GM23338 (cell line): ENCODE measurements around the gene RENBP. TPM values are rescaled to one million over a fixed set of nuclear protein-coding genes. Genes with fewer than 3 reads are reported as not detected.

Experiments
- ATAC-seq: fragments of 200-7000 bp; cut with Tn5 transposase; 3 replicates; pipeline ENCODE4 v1.9.1; 2020
- DNase-seq: peaks from one replicate; pipeline ENCODE4 v3.0.0-alpha.2; 2015; ENCODE audit warnings: low spot score
- H2AFZ ChIP-seq: fragments of 200-600 bp; sonication (generic); 2 replicates; pipeline ENCODE4 v1.8.0; 2016; ENCODE audit warnings: antibody characterized with exemption, mild to moderate bottlenecking, moderate library complexity
- H3F3A ChIP-seq: fragments of 200-600 bp; sonication (generic); replicated peaks from 2 replicates; pipeline ENCODE4 v1.8.0; 2017; ENCODE audit warnings: antibody characterized with exemption, mixed run types, low read depth
- H3K27ac ChIP-seq: fragments of 200-600 bp; sonication (generic); 2 replicates; pipeline ENCODE4 v1.6.1; 2016; ENCODE audit warnings: low read depth
- H3K27me3 ChIP-seq: fragments of 200-600 bp; sonication (generic); 2 replicates; pipeline ENCODE4 v1.8.0; 2016; ENCODE audit warnings: mild to moderate bottlenecking, mixed run types, moderate library complexity; ENCODE audit not compliant: insufficient read depth
- H3K36me3 ChIP-seq: fragments of 200-600 bp; sonication (generic); 2 replicates; pipeline ENCODE4 v1.8.0; 2016; ENCODE audit warnings: mild to moderate bottlenecking; ENCODE audit not compliant: insufficient read depth
- H3K4me1 ChIP-seq: fragments of 200-600 bp; sonication (generic); 2 replicates; pipeline ENCODE4 v1.8.0; 2016; ENCODE audit warnings: mild to moderate bottlenecking, moderate library complexity; ENCODE audit not compliant: insufficient read depth
- H3K4me2 ChIP-seq: fragments of 200-600 bp; sonication (generic); 2 replicates; pipeline ENCODE4 v1.7.1; 2017; ENCODE audit warnings: mixed run types
- H3K4me3 ChIP-seq: fragments of 200-600 bp; sonication (generic); 2 replicates; pipeline ENCODE4 v1.6.1; 2016; ENCODE audit warnings: mixed run types
- H3K79me2 ChIP-seq: fragments of 200-600 bp; sonication (generic); replicated peaks from 2 replicates; pipeline ENCODE4 v1.8.0; 2017; ENCODE audit warnings: mild to moderate bottlenecking; ENCODE audit not compliant: insufficient read depth
- H3K9me2 ChIP-seq: fragments of 200-600 bp; sonication (generic); 2 replicates; pipeline ENCODE4 v1.8.0; 2017; ENCODE audit not compliant: insufficient read depth
- H4K20me1 ChIP-seq: fragments of 200-600 bp; sonication (generic); replicated peaks from 2 replicates; pipeline ENCODE4 v1.8.0; 2017; ENCODE audit warnings: mild to moderate bottlenecking; ENCODE audit not compliant: insufficient read depth
- H3K27ac Mint-ChIP-seq: 2 replicates; pipeline ENCODE4 v1.8.0; 2020; ENCODE audit warnings: inconsistent platforms, mild to moderate bottlenecking, moderate library complexity, mixed read lengths
- H3K27me3 Mint-ChIP-seq: 3 replicates; pipeline ENCODE4 v1.8.0; 2022; ENCODE audit warnings: low read depth, mild to moderate bottlenecking, moderate library complexity, mixed read lengths, inconsistent platforms; ENCODE audit not compliant: insufficient read depth, poor library complexity
- H3K36me3 Mint-ChIP-seq: 3 replicates; pipeline ENCODE4 v1.8.0; 2021; ENCODE audit warnings: low read depth, mild to moderate bottlenecking, inconsistent platforms, moderate library complexity, mixed read lengths
- H3K4me1 Mint-ChIP-seq: 3 replicates; pipeline ENCODE4 v1.8.0; 2020; ENCODE audit warnings: mild to moderate bottlenecking, inconsistent platforms, mixed read lengths
- H3K4me3 Mint-ChIP-seq: 3 replicates; pipeline ENCODE4 v1.8.0; 2021; ENCODE audit warnings: moderate library complexity, mild to moderate bottlenecking, inconsistent platforms, mixed read lengths
- H3K9me3 Mint-ChIP-seq: 3 replicates; pipeline ENCODE4 v1.8.0; 2020; ENCODE audit warnings: moderate library complexity, mild to moderate bottlenecking, inconsistent platforms, mixed read lengths
- CREB1 ChIP-seq: fragments of 250-450 bp; sonication (Bioruptor Pico); IDR thresholded peaks from 2 replicates; pipeline ENCODE4 v1.5.0; 2020; ENCODE audit warnings: low read depth, mild to moderate bottlenecking, moderate library complexity
- EZH2 ChIP-seq: fragments of 200-600 bp; sonication (generic); IDR thresholded peaks from one replicate; pipeline ENCODE4 v1.8.0; 2017; ENCODE audit warnings: antibody characterized with exemption, mild to moderate bottlenecking, low read depth; ENCODE audit not compliant: unreplicated experiment
- JUNB ChIP-seq: IDR thresholded peaks from one replicate; pipeline ENCODE4 v1.6.1; 2016; ENCODE audit warnings: antibody characterized with exemption; ENCODE audit not compliant: unreplicated experiment
- NANOG ChIP-seq: IDR thresholded peaks from 2 replicates; pipeline ENCODE4 v1.6.1; 2016; ENCODE audit warnings: antibody characterized with exemption, borderline replicate concordance
- POLR2AphosphoS5 ChIP-seq: IDR thresholded peaks from 2 replicates; pipeline ENCODE4 v1.6.1; 2016; ENCODE audit warnings: antibody characterized with exemption, low read depth
- STAT1 ChIP-seq: IDR thresholded peaks from one replicate; pipeline ENCODE4 v1.6.1; 2016; ENCODE audit warnings: antibody characterized with exemption; ENCODE audit not compliant: unreplicated experiment
- ZNF114 ChIP-seq: fragments of 250-450 bp; sonication (Bioruptor Pico); IDR thresholded peaks from 2 replicates; pipeline ENCODE4 v1.5.0; 2020; ENCODE audit warnings: mild to moderate bottlenecking, moderate library complexity
- ZNF331 ChIP-seq: fragments of 250-450 bp; sonication (Bioruptor Pico); IDR thresholded peaks from 2 replicates; pipeline ENCODE4 v1.5.0; 2020; ENCODE audit warnings: low read depth, mild to moderate bottlenecking, moderate library complexity
- polyA plus RNA-seq: library from polyadenylated mRNA; unstranded; fragments of >200 nt; fragmentation: Nextera tagmentation; extraction: Ambion mirVana; gene quantifications from 2 replicates; pipeline ENCODE4 v1.2.1, GENCODE V29; 2016
- total RNA-seq: library from RNA; depleted of rRNA; stranded (reverse); fragments of >200 nt; shearing (Covaris generic); gene quantifications from 2 replicates; pipeline ENCODE4 v1.2.3, GENCODE V29; 2014
- TF ChIP-seq, protein P1 (sequence below): IDR thresholded peaks from one replicate; pipeline ENCODE4 v1.6.1; 2018; ENCODE audit warnings: antibody characterized with exemption; ENCODE audit not compliant: unreplicated experiment
- TF ChIP-seq, protein P2 (sequence below): IDR thresholded peaks from 2 replicates; pipeline ENCODE4 v1.6.1; 2016; ENCODE audit warnings: antibody characterized with exemption

Gene RENBP
- total and polyA plus RNA-seq, 2 experiments from 2014 or later: 2.0 to 10.3 TPM

DNA sequence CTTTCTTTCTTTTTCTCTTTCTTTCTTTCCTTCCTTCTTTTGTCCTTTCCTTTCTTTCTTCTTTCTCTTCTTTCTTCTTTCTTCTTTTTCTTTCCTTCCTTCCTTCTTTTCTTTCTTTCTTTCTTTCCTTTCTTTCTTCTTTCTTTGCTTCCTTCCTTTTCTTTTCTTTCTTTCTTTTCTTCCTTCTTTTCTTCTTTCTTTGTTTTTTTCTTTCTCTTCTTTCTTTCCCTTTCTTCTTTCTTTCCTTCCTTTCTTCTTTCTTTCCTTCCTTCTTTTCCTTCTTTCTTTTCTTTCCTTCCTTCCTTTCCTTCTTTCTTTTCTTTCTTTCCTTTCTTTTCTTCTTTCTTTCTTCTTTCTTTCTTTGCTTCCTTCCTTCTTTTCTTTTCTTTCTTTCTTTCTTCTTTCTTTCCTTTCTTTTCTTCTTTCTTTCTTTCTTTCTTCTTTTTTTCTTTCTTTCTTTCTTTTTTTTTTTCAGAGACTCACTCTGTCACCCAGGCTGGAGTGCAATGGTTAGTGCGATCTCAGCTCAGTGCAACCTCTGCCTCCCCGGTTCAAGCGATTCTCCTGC lies 46.7 kb upstream of the RENBP start:
- H3K36me3 Mint-ChIP-seq: no peaks in the 10 kb centered on the region
- H3K9me3 Mint-ChIP-seq: no peaks in the 10 kb centered on the region
- Histone ChIP-seq H3K4me3 (no peak overlapping the region), H3K4me1 (no peaks in the 10 kb centered on the region), H2AFZ (no peak overlapping the region), H3K4me2 (no peak overlapping the region), H3K9me2 (no peaks in the 10 kb centered on the region), H3K27ac (no peak overlapping the region), H3K27me3 (no peaks in the 10 kb centered on the region), H3K36me3 (no peaks in the 10 kb centered on the region), H3K79me2 (no peaks in the 10 kb centered on the region), H4K20me1 (no peaks in the 10 kb centered on the region), H3F3A (no peaks in the 10 kb centered on the region)
- ATAC-seq (no peak), DNase-seq (no peak)
- H3K27ac Mint-ChIP-seq: no peak overlapping the region
- H3K4me1 Mint-ChIP-seq: no peaks in the 10 kb centered on the region
- no peak overlapping the region for H3K4me3 Mint-ChIP-seq
- peaks cover 2% of the 10 kb centered on the region for H3K27me3 Mint-ChIP-seq
- TF ChIP-seq JUNB (no peak), POLR2AphosphoS5 (no peak), EZH2 (no peak), NANOG (no peak)
- TF ChIP-seq, protein P1, sequence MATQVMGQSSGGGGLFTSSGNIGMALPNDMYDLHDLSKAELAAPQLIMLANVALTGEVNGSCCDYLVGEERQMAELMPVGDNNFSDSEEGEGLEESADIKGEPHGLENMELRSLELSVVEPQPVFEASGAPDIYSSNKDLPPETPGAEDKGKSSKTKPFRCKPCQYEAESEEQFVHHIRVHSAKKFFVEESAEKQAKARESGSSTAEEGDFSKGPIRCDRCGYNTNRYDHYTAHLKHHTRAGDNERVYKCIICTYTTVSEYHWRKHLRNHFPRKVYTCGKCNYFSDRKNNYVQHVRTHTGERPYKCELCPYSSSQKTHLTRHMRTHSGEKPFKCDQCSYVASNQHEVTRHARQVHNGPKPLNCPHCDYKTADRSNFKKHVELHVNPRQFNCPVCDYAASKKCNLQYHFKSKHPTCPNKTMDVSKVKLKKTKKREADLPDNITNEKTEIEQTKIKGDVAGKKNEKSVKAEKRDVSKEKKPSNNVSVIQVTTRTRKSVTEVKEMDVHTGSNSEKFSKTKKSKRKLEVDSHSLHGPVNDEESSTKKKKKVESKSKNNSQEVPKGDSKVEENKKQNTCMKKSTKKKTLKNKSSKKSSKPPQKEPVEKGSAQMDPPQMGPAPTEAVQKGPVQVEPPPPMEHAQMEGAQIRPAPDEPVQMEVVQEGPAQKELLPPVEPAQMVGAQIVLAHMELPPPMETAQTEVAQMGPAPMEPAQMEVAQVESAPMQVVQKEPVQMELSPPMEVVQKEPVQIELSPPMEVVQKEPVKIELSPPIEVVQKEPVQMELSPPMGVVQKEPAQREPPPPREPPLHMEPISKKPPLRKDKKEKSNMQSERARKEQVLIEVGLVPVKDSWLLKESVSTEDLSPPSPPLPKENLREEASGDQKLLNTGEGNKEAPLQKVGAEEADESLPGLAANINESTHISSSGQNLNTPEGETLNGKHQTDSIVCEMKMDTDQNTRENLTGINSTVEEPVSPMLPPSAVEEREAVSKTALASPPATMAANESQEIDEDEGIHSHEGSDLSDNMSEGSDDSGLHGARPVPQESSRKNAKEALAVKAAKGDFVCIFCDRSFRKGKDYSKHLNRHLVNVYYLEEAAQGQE: no peak

DNA sequence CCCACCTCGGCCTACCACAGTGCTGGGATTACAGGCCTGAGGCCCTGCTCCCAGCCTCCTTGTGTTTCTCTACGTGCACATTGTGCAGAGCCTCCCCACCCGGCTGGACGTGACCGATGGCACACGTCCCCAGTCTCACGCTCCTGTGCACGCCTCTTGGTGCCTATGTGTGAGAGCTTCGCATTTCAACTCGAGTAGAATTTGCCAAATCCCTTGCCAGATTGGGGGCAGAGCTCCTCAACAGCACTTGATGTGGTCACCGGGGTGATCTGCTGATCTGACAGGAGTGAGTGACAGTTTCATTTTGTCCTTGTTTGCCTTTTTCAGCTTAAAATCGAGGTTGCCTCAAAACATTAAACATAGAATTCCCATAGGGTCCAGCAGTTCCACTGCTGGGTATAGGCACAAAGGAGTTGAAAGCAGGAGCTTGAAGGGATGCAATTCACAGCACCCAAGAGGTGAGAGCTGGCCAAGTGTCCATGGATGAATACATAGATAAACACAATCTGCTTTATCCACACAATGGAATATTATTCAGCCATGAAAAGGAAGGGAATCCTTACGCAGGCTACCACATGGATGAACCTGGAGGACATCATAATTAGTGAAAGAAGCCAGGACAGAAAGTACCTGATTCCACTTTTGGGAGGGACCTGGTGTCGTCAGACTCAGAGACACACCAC lies 45.7 kb upstream of the RENBP start:
- Mint-ChIP-seq H3K9me3 (no peaks in the 10 kb centered on the region), H3K27me3 (peaks cover 2% of the 10 kb centered on the region), H3K36me3 (no peaks in the 10 kb centered on the region), H3K4me3 (no peak overlapping the region), H3K4me1 (no peaks in the 10 kb centered on the region), H3K27ac (no peak overlapping the region)
- Histone ChIP-seq H3F3A (no peaks in the 10 kb centered on the region), H3K4me2 (no peak overlapping the region), H3K9me2 (no peaks in the 10 kb centered on the region), H3K79me2 (no peaks in the 10 kb centered on the region), H3K4me3 (no peak overlapping the region), H3K4me1 (no peaks in the 10 kb centered on the region), H4K20me1 (no peaks in the 10 kb centered on the region), H3K36me3 (no peaks in the 10 kb centered on the region), H3K27me3 (no peaks in the 10 kb centered on the region), H3K27ac (no peak overlapping the region), H2AFZ (no peak overlapping the region)
- TF ChIP-seq ZNF114 (CRISPR knock-in tag): no peak
- TF ChIP-seq CREB1: no peak
- no peak for TF ChIP-seq STAT1
- TF ChIP-seq, protein P2, sequence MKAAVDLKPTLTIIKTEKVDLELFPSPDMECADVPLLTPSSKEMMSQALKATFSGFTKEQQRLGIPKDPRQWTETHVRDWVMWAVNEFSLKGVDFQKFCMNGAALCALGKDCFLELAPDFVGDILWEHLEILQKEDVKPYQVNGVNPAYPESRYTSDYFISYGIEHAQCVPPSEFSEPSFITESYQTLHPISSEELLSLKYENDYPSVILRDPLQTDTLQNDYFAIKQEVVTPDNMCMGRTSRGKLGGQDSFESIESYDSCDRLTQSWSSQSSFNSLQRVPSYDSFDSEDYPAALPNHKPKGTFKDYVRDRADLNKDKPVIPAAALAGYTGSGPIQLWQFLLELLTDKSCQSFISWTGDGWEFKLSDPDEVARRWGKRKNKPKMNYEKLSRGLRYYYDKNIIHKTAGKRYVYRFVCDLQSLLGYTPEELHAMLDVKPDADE: no peak
- no peak for TF ChIP-seq JUNB
- no peak for TF ChIP-seq ZNF331 (CRISPR knock-in tag)
- TF ChIP-seq, protein P1: no peak
- ATAC-seq (no peak), DNase-seq (no peak)
